ENCODE measurements around the gene MPDZ. TPM values are rescaled to one million over a fixed set of nuclear protein-coding genes. Genes with fewer than 3 reads are reported as not detected.

MPDZ gene
- total RNA-seq, 1 donor from 2014 or later = 88.3 TPM

DNA sequence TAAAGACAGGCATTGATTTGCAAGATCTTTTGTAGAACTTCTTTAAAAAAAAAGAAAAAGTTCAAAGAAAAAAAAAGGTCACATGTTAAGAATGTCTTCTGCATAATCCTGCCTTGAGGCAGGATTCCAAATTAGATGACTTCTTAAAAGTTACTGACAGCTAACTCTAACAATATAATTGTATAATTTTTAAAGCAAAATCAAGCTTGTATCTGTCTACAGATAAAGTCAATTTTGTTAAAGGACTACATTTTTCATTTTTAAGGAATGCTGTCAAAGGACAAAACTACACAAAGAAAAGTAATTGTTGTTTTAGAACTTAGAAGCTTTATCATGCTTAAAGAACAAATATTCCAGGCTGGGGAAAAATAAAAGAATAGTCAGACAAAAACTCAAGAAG, 57.8 kb downstream of the MPDZ start:
- Mint-ChIP-seq H3K36me3 (peaks cover 46% of the 10 kb centered on the region), H3K9me3 (no peaks in the 10 kb centered on the region), H3K27ac (no peak overlapping the region), H3K27me3 (ENCODE audit: insufficient read depth, low read depth) (no peaks in the 10 kb centered on the region), H3K4me3 (no peak overlapping the region), H3K4me1 (no peaks in the 10 kb centered on the region)
- TF ChIP-seq, protein P1, sequence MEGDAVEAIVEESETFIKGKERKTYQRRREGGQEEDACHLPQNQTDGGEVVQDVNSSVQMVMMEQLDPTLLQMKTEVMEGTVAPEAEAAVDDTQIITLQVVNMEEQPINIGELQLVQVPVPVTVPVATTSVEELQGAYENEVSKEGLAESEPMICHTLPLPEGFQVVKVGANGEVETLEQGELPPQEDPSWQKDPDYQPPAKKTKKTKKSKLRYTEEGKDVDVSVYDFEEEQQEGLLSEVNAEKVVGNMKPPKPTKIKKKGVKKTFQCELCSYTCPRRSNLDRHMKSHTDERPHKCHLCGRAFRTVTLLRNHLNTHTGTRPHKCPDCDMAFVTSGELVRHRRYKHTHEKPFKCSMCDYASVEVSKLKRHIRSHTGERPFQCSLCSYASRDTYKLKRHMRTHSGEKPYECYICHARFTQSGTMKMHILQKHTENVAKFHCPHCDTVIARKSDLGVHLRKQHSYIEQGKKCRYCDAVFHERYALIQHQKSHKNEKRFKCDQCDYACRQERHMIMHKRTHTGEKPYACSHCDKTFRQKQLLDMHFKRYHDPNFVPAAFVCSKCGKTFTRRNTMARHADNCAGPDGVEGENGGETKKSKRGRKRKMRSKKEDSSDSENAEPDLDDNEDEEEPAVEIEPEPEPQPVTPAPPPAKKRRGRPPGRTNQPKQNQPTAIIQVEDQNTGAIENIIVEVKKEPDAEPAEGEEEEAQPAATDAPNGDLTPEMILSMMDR (IDR thresholded peaks at IDR 0.05) = no peak
- TF ChIP-seq EZH2 (IDR thresholded peaks at IDR 0.05) = no peak
- no peaks in the 10 kb centered on the region for H4K20me1 ChIP-seq (ENCODE audit: low read depth)
- no peak overlapping the region for H3K4me2 ChIP-seq
- no peaks in the 10 kb centered on the region for H3K27me3 ChIP-seq
- no peak overlapping the region for H3K4me3 ChIP-seq
- H3K79me2 ChIP-seq (ENCODE audit: low read depth) = no peaks in the 10 kb centered on the region
- no peak overlapping the region for H2AFZ ChIP-seq (replicated peaks)
- H3K27ac ChIP-seq = no peak overlapping the region
- peaks cover 15% of the 10 kb centered on the region for H3K36me3 ChIP-seq
- H3K9me3 ChIP-seq (ENCODE audit: low read depth) = no peaks in the 10 kb centered on the region
- H3F3A ChIP-seq (ENCODE audit: low read depth) = no peaks in the 10 kb centered on the region
- H3K9ac ChIP-seq = no peak overlapping the region
- H3K4me1 ChIP-seq = no peaks in the 10 kb centered on the region
- DNase-seq (ENCODE audit: low spot score) = no peak

DNA sequence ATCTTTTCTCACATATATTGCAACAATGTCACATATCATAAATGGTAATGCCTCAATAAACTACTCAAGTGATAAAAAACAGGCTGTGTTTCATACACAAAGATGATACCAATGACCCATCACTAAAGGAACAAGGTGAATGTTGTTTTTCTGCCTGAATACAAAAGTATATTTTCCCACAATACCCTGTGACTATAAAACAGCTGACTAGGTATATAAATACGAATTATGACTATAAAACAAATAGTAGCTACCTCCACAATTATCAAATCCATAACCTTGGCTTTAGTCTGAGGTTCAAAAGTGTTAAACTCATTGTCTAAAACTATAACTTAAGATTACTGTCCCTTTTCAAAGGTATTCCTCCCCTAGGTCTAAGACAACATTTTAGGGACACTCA, 58.7 kb downstream of the MPDZ start:
- Histone ChIP-seq H3K4me1 (no peaks in the 10 kb centered on the region), H3K27me3 (no peaks in the 10 kb centered on the region), H3K27ac (no peak overlapping the region), H3K36me3 (peaks cover 18% of the 10 kb centered on the region), H3K4me3 (no peak overlapping the region), H4K20me1 (ENCODE audit: low read depth) (no peaks in the 10 kb centered on the region), H3K79me2 (ENCODE audit: low read depth) (no peaks in the 10 kb centered on the region), H2AFZ (replicated peaks) (no peak overlapping the region), H3K4me2 (no peak overlapping the region), H3K9ac (no peak overlapping the region), H3F3A (ENCODE audit: low read depth) (no peaks in the 10 kb centered on the region), H3K9me3 (ENCODE audit: low read depth) (no peaks in the 10 kb centered on the region)
- peaks cover 44% of the 10 kb centered on the region for H3K36me3 Mint-ChIP-seq
- H3K27ac Mint-ChIP-seq = no peak overlapping the region
- H3K4me1 Mint-ChIP-seq = no peaks in the 10 kb centered on the region
- H3K4me3 Mint-ChIP-seq = no peak overlapping the region
- DNase-seq (ENCODE audit: low spot score) = no peak
- H3K27me3 Mint-ChIP-seq (ENCODE audit: insufficient read depth, low read depth) = no peaks in the 10 kb centered on the region
- TF ChIP-seq EZH2 (IDR thresholded peaks at IDR 0.05) = no peak
- TF ChIP-seq, protein P1 (IDR thresholded peaks at IDR 0.05) = no peak
- TF ChIP-seq EZH2phosphoT487 (IDR thresholded peaks at IDR 0.05) = no peak
- no peaks in the 10 kb centered on the region for H3K9me3 Mint-ChIP-seq

DNA sequence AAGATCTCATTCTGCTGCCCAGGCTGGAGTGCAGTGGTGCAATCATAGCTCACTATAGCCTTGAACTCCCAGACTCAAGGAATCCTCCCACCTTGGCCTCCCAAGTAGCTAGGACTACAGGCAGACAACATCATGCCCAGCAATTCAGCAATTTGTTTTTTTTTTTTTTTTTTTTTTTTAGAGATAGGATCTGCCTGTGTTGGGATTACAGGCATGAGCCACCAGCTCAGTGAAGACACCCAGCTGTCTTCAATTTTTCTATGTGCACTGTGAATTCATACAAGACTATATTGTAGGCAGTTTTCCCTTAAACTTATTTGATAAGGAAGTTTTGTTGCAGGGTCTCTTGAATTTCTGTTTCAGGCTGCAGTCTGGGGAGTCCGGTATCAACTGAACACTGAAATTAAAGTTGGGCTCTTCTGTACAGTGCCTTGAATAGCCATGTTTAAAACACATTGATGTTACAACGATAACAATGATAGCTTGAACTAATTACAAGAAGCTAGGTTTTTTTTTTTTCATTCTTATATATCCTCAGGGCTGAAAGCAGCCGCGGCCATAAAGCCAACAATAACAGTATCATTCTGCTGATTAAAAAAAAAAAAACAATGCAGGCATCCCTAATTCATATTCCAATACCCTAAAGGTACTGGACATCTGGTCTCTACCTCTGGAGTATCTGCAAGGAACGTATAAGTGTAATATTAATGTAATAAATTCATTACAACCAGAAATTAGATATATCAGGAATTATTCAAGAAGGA, 63.5 kb downstream of the MPDZ start:
- Histone ChIP-seq H3K9me3 (ENCODE audit: low read depth) (no peaks in the 10 kb centered on the region), H4K20me1 (ENCODE audit: low read depth) (no peaks in the 10 kb centered on the region), H2AFZ (replicated peaks) (no peak overlapping the region), H3K27ac (no peak overlapping the region), H3K36me3 (peaks cover 17% of the 10 kb centered on the region), H3K4me1 (no peaks in the 10 kb centered on the region), H3F3A (ENCODE audit: low read depth) (no peaks in the 10 kb centered on the region), H3K4me3 (no peak overlapping the region), H3K4me2 (no peak overlapping the region), H3K9ac (no peak overlapping the region), H3K27me3 (no peaks in the 10 kb centered on the region), H3K79me2 (ENCODE audit: low read depth) (no peaks in the 10 kb centered on the region)
- H3K9me3 Mint-ChIP-seq = no peaks in the 10 kb centered on the region
- H3K36me3 Mint-ChIP-seq = peaks cover 46% of the 10 kb centered on the region
- TF ChIP-seq, protein P1 (IDR thresholded peaks at IDR 0.05) = no peak
- no peak for TF ChIP-seq EZH2phosphoT487 (IDR thresholded peaks at IDR 0.05)
- TF ChIP-seq EZH2 (IDR thresholded peaks at IDR 0.05) = no peak
- no peak overlapping the region for H3K27ac Mint-ChIP-seq
- no peak overlapping the region for H3K4me3 Mint-ChIP-seq
- H3K27me3 Mint-ChIP-seq (ENCODE audit: insufficient read depth, low read depth) = no peaks in the 10 kb centered on the region
- H3K4me1 Mint-ChIP-seq = no peaks in the 10 kb centered on the region
- DNase-seq (ENCODE audit: low spot score) = no peak

Measured in neural progenitor cell (in vitro differentiated cells).